DLD1 (cell line): ENCODE data around the gene CZIB.
"Not testable (repeated sequence)": the region's sequence is repeated elsewhere in the genome, so short reads cannot be mapped to it uniquely, and the experiment has no call there.

ENCODE experiments used
- in situ Hi-C: cut with HindIII; loops from 2 replicates; pipeline ENCODE4 v1.10.0; 2017; ENCODE audit warnings: low sequenced_read_pairs

CZIB gene

DNA sequence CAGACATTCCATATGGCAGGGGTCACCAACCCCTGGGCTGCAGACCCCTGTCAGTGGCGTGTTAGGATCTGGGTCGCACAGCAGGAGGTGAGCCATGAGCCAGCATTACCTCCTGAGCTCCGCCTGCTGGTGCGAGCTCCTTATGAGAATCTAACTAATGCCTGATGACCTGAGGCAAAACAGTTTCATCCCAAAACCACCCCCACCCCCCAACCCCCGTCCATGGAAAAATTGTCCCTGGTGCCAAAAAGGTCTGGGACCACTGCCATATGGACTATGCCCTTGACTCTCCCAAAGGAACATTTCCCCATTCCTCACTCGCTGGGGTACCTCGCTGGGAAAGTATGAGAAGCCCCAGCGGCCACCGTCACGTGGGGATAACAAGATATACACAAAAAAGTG lies 30.2 kb downstream of the CZIB start:
- in situ Hi-C loops = no loop called here

GRCh38 chr1:53189061-53189460 lies 31.4 kb downstream of the CZIB start:
- in situ Hi-C loops = no loop called here

GRCh38 chr1:53188099-53188498 lies 32.3 kb downstream of the CZIB start:
- in situ Hi-C loops = no loop called here

- in situ Hi-C loops = no loop called here
These were observed 33.0 kb downstream of the CZIB start for GRCh38 chr1:53187401-53187800.

DNA sequence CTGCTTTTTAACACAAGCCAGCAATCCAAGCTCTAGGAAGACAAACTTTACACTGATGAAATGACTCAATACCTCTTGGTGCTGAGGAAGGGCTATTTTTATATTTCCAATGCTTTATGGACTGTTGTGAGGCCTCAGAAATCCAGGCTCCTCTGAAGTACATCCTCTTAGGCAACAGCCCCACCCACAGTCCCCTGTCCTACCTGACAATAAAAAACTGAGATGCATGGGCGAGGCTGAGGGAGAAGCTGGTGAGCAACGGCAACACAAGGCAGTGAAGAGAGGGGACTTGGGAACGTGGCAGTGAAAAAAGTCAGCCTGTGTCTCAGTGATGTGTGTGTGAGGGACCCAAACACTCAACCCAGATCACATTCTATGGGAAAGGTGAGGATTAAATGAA lies 33.9 kb downstream of the CZIB start:
- in situ Hi-C loops = no loop called here

DNA sequence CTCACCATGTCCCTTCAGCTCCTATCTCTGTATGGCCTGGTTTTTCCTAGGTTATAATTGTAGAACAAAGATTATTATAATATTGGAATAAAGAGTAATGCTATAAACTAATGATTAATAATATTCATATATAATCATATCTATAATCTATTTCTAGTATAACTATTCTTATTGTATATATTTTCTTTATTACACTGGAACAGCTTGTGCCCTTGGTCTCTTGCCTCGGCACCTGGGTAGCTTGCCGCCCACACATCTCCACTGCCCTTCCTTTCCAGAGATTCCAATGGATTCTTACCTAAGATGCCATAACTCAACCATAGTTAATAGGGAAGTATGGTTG lies 34.5 kb downstream of the CZIB start:
- in situ Hi-C loops = not testable (repeated sequence)

- in situ Hi-C loops = no loop called here
These were observed 37.1 kb downstream of the CZIB start for GRCh38 chr1:53183095-53183990.

DNA sequence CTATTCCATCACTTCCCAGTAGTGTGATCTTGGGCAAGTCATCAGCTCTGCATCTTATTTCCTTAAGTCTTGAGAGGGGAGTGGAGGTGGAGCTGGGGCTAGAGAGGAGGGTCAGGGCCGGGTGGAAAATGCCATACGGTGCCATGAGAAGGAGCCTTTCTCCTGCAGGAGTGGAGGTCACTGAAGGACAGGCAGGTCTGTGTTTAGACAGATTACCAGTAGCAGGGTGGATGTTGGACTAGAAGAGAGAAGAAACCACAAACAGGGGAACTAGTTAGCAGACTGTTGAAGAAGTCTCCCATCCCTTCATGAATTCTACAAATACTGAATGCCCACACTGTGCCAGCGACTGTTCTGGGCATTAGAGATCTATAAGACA lies 37.7 kb downstream of the CZIB start:
- in situ Hi-C loops = no loop called here

GRCh38 chr1:53182111-53182593 lies 38.3 kb downstream of the CZIB start:
- in situ Hi-C loops = no loop called here

DNA sequence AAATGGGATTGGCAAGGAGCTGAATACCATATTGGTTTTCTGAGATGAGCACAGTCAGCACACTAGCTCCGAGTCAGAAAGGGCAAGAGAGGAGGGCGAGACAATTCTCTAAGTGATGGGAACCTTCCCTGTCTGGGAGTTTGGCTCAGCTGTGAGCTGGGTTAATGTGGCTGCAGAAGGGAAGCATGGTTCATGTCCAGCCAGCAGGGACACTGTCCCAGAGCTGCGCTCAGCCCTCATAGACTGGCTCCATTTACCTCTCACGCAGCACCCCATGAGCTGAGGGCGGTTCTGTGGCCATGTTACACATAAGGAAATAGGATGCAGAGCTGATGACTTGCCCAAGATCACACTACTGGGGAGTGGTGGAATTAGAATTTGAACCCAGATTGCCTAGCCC lies 39.5 kb downstream of the CZIB start:
- in situ Hi-C loops = no loop called here

DNA sequence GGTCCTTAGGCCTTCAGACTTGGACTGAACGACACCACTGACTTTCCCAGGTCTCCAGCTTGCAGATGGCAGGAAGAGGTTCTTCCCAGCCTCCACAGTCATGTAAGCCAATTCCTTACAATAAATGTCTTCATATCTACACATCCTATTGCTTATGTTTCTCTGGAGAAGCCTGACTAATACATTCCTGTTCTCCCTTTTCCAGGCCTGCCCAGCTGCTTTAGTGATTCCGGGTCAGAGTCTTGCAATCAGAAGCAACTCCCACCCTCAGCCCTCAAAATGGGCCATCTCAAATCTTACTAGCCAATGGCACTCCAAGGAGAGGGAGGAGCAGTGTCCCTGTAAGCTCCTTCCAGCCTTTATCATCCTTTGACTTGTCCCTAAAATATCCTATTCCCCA lies 40.2 kb downstream of the CZIB start:
- in situ Hi-C loops = no loop called here

DNA sequence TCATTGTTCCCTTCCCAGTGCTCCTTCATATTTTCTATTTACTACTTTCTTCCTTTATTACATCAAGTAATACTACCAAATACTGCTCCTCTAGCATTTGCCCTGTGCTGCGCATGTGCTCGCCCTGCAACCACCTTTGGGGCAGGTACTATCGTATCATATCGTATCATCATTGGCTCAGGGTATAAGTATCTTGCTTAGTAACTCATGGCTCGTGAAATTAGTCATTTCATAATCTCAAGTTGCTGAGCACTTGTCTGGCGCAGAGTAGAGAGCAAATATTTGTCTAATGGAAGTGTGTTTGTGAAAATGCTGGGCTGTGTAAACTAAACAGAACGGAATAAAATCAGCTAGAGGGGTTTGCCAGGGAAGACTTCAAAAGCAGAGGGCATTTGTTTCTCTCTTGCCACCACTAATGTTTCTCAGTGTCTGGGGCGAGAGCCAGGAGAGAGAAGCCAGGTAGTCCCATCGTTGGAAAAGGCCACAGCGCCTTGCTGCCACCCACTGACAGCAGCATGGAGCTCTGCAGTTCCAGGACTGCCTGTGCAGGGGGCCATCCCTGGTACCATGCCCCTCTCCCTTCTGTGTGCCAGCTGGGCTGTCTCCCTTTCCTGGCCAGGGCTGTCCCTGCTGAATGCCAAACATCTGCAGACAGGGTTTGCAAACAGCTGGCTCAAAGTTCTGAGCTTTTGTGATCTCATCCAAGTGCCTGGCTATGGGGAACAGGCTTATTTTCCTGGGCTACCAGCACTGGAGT lies 43.8 kb downstream of the CZIB start:
- in situ Hi-C loops = no loop called here

DNA sequence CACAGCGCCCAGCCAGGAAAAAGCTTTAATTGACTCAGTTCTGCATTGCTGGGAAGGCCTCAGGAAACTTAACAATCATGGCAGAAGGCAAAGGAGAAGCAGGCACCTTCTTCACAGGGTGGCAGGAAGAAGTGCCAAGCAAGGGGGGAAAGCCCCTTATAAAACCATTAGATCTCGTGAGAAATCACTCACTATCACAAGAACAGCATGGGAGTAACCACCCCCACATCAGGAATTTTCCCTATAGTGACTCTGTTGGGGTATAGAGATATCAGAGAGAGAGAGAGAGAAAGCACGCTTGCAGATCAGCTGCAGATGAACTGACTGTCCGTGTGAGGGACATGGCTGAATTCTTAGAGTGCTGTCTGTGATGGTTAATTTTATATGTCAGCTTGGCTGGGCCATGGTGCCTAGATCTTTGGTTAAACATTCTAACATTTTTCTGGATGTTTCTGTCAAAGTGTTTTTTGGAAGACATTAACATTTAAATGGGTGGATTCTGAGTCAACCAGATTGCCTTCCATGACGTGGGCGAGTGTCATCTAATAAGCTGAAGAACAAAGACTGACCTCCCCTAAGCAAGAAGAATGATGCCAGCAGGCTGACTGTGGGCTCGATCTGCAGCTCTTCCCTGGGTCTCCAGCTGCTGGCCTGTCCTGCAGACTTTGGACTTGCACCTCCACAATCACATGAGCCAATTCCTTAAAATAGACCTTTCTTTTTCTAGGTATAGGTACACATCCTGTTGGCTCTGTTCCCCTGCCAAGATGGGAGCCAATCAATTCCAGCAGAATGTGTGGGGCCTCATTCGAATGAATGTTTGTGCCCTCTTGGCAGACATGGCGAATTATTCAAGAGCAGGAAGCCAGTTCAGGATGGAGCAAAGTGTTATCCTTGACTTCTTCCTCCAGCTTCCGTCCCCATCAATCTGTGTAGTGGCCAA lies 45.2 kb downstream of the CZIB start:
- in situ Hi-C loops = no loop called here

GRCh38 chr1:53172426-53173128 lies 47.9 kb downstream of the CZIB start:
- in situ Hi-C loops = no loop called here

DNA sequence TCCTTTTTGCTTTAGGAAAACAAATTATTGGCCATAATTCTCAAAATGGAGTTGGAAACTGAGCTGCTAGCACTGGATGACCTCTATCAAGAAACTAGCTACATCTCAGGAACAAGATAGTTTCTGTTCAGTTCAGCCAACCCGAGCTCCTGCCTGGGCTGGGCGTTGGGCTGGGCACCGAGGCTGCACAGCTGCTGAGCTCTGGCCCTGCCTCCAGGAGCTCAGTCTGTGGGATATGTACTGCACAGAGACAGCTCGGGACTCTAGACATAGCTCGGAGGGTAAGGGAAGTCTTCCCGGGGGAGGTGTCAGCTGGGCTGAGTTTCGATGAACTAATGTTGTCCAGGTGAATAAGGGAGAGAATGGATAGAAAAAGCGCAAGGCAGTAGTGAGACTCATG lies 53.5 kb downstream of the CZIB start:
- in situ Hi-C loops = no loop called here

- in situ Hi-C loops = no loop called here
These were observed 54.1 kb downstream of the CZIB start for GRCh38 chr1:53166366-53166765.

GRCh38 chr1:53165408-53165961 lies 54.9 kb downstream of the CZIB start:
- in situ Hi-C loops = no loop called here
